ENCODE measurements around the gene RAPGEF3. TPM values are rescaled to one million over a fixed set of nuclear protein-coding genes. Genes with fewer than 3 reads are reported as not detected.

Gene RAPGEF3
- total and polyA plus RNA-seq, 9 donors = 7.5 to 20.5 (median 11.6) TPM

- Histone ChIP-seq H3K27me3 (ENCODE audit: control insufficient read depth, insufficient read depth, low read length) (no peaks in the 10 kb centered on the region), H3K27ac (ENCODE audit: low read length) (peak overlapping the region; percentile 53), H3K9me3 (replicated peaks; ENCODE audit: control insufficient read depth, low read depth, low read length) (no peaks in the 10 kb centered on the region), H3K4me3 (ENCODE audit: low read length) (no peak overlapping the region), H3K4me1 (ENCODE audit: control insufficient read depth, insufficient read depth, low read length) (peaks cover 56% of the 10 kb centered on the region), H3K36me3 (ENCODE audit: control insufficient read depth, insufficient read depth, low read length) (peaks cover 2% of the 10 kb centered on the region)
- no peak for DNase-seq
- WGBS (ENCODE audit: insufficient coverage) = 77% methylated on average over 3 of the region's 4 CpGs
These were observed 22.5 kb downstream of the RAPGEF3 start for GRCh38 chr12:47736216-47736615.

DNA sequence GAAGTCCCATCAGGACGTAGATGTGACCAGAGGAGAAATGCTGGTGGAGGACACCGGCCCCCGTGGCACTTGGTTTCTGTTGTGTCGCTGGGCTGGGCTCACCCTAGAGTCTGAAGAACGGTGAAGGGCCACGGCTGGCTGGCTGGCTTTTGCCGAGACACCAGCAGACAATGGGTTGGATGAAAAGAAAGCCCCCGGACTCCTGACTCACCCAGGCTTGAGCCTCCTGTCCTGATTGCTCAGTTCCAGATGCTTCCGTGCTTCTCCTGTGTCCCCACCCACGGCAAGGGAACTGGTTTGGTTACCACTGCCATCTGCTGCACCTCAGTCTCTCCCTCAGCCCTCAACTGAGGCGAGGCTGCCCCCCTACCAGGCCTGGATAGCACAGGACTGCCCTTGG lies 23.0 kb downstream of the RAPGEF3 start:
- Histone ChIP-seq H3K27me3 (ENCODE audit: control insufficient read depth, insufficient read depth, low read length) (no peaks in the 10 kb centered on the region), H3K4me3 (ENCODE audit: low read length) (no peak overlapping the region), H3K9me3 (replicated peaks; ENCODE audit: control insufficient read depth, low read depth, low read length) (no peaks in the 10 kb centered on the region), H3K27ac (ENCODE audit: low read length) (peak overlapping the region; percentile 11), H3K36me3 (ENCODE audit: control insufficient read depth, insufficient read depth, low read length) (peaks cover 2% of the 10 kb centered on the region), H3K4me1 (ENCODE audit: control insufficient read depth, insufficient read depth, low read length) (peaks cover 51% of the 10 kb centered on the region)
- DNase-seq = no peak
- 94% methylated on average over 8 of the region's 11 CpGs for WGBS (ENCODE audit: insufficient coverage)

- Histone ChIP-seq H3K4me3 (ENCODE audit: low read length) (no peak overlapping the region), H3K9me3 (replicated peaks; ENCODE audit: control insufficient read depth, low read depth, low read length) (no peaks in the 10 kb centered on the region), H3K4me1 (ENCODE audit: control insufficient read depth, insufficient read depth, low read length) (peaks cover 48% of the 10 kb centered on the region), H3K27me3 (ENCODE audit: control insufficient read depth, insufficient read depth, low read length) (no peaks in the 10 kb centered on the region), H3K27ac (ENCODE audit: low read length) (peak overlapping the region; percentile 11), H3K36me3 (ENCODE audit: control insufficient read depth, insufficient read depth, low read length) (peaks cover 2% of the 10 kb centered on the region)
- DNase-seq = peak; percentile 39
- 50% methylated on average over 8 of the region's 12 CpGs for WGBS (ENCODE audit: insufficient coverage)
These were observed 23.8 kb downstream of the RAPGEF3 start for GRCh38 chr12:47734725-47735480.

DNA sequence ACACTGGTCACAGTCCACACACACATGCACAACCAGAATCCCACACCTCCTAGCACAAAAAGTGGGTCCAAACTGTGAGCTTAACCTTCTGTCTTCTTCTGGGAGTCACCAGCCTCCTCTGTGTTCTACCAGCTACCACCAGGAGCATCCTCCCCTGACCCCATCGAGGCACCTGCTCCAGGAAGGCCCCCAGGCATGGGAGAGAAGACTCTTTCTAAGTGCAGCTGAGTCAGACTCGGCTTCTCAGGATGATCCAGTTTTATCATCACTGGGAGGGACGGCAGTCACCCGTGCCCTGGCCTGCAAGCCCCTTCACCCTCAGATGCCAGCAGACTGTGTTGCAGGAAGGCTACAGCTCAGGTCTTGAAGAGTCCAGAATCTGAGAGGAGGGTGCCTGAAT lies 25.5 kb downstream of the RAPGEF3 start:
- Histone ChIP-seq H3K4me1 (ENCODE audit: control insufficient read depth, insufficient read depth, low read length) (peaks cover 56% of the 10 kb centered on the region), H3K9me3 (replicated peaks; ENCODE audit: control insufficient read depth, low read depth, low read length) (no peaks in the 10 kb centered on the region), H3K27me3 (ENCODE audit: control insufficient read depth, insufficient read depth, low read length) (no peaks in the 10 kb centered on the region), H3K36me3 (ENCODE audit: control insufficient read depth, insufficient read depth, low read length) (no peaks in the 10 kb centered on the region), H3K27ac (ENCODE audit: low read length) (no peak overlapping the region), H3K4me3 (ENCODE audit: low read length) (no peak overlapping the region)
- 86% methylated on average over 4 of the region's 4 CpGs for WGBS (ENCODE audit: insufficient coverage)
- no peak for DNase-seq

DNA sequence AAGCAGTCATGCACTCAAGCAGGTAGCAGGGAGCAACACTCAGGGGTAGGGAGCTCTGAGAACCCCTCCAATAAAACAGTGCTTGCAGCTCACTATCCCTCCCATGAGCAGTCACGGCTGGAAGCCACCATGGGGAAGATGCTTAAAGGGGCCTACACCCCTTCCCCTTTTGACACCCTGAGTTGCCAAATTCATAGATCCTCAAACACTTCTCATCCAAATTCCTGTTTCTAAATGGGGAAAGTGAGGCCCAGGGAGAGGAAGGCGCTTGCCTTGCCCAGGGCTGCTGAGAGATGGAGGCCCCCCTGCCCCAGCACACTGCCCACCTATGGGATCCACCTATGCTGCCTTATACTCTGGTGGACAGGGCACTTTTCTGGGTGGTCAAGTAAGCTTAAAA lies 26.2 kb downstream of the RAPGEF3 start:
- peaks cover 52% of the 10 kb centered on the region for H3K4me1 ChIP-seq (ENCODE audit: control insufficient read depth, insufficient read depth, low read length)
- DNase-seq = no peak
- no peaks in the 10 kb centered on the region for H3K36me3 ChIP-seq (ENCODE audit: control insufficient read depth, insufficient read depth, low read length)
- no peaks in the 10 kb centered on the region for H3K27me3 ChIP-seq (ENCODE audit: control insufficient read depth, insufficient read depth, low read length)
- H3K9me3 ChIP-seq (replicated peaks; ENCODE audit: control insufficient read depth, low read depth, low read length) = no peaks in the 10 kb centered on the region
- no CpG with 5 or more reads among the region's 2 CpGs for WGBS (ENCODE audit: insufficient coverage)
- H3K27ac ChIP-seq (ENCODE audit: low read length) = no peak overlapping the region
- H3K4me3 ChIP-seq (ENCODE audit: low read length) = no peak overlapping the region

GRCh38 chr12:47731723-47732122 lies 27.0 kb downstream of the RAPGEF3 start:
- Histone ChIP-seq H3K9me3 (replicated peaks; ENCODE audit: control insufficient read depth, low read depth, low read length) (no peaks in the 10 kb centered on the region), H3K27ac (ENCODE audit: low read length) (no peak overlapping the region), H3K4me1 (ENCODE audit: control insufficient read depth, insufficient read depth, low read length) (peaks cover 44% of the 10 kb centered on the region), H3K27me3 (ENCODE audit: control insufficient read depth, insufficient read depth, low read length) (no peaks in the 10 kb centered on the region), H3K36me3 (ENCODE audit: control insufficient read depth, insufficient read depth, low read length) (no peaks in the 10 kb centered on the region), H3K4me3 (ENCODE audit: low read length) (no peak overlapping the region)
- WGBS (ENCODE audit: insufficient coverage) = 59% methylated on average over 2 of the region's 5 CpGs
- peak; percentile 20 for DNase-seq

DNA sequence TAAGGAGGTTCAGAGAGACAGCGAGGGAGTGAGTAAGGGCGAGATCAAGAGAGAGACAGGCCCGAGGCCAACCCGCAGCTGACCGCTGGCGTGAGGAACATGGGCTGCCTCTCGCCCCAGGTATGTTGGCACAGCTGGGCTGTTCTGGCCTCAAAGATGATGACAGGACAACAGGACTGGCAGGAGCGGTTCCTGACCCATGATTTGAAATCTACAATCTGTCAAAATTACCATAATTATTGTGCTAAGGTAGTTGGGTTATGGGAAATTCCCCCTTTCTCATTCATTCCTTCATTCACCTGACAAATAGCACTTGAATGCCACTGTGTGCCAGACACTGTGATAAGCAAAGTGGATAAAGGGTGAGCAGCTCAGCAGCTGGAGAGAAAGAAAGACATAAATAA lies 28.3 kb downstream of the RAPGEF3 start:
- Histone ChIP-seq H3K9me3 (replicated peaks; ENCODE audit: control insufficient read depth, low read depth, low read length) (no peaks in the 10 kb centered on the region), H3K4me1 (ENCODE audit: control insufficient read depth, insufficient read depth, low read length) (peaks cover 37% of the 10 kb centered on the region), H3K36me3 (ENCODE audit: control insufficient read depth, insufficient read depth, low read length) (no peaks in the 10 kb centered on the region), H3K27me3 (ENCODE audit: control insufficient read depth, insufficient read depth, low read length) (no peaks in the 10 kb centered on the region), H3K27ac (ENCODE audit: low read length) (no peak overlapping the region), H3K4me3 (ENCODE audit: low read length) (no peak overlapping the region)
- 60% methylated on average over 7 of the region's 8 CpGs for WGBS (ENCODE audit: insufficient coverage)
- DNase-seq = no peak

DNA sequence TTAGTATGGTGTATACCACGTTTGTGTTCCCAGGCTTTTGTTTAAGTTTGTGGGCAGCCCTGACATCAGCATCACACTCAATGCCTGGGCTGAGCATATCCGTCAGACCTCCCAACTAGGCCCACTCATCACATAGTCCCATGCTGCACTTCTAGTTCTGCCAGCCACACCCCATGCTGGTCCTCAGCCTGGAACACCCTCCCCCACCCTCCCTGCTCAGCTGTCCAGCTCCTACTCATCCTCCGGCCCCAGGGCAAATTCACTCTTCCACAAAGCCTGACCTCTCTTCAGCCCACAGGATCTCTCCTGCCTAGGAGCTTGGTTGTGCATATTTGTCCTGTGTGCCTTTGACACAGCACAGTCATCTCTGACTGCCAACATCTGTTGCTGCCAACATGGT lies 29.4 kb downstream of the RAPGEF3 start:
- H3K4me1 ChIP-seq (ENCODE audit: control insufficient read depth, insufficient read depth, low read length) = peaks cover 27% of the 10 kb centered on the region
- H3K27ac ChIP-seq (ENCODE audit: low read length) = no peak overlapping the region
- WGBS (ENCODE audit: insufficient coverage) = 56% methylated on average over 1 of the region's 3 CpGs

GRCh38 chr12:47725893-47726292 lies 32.8 kb downstream of the RAPGEF3 start:
- DNase-seq = peak; percentile 31
- no peak overlapping the region for H3K27ac ChIP-seq (ENCODE audit: low read length)
- H3K4me1 ChIP-seq (ENCODE audit: control insufficient read depth, insufficient read depth, low read length) = peaks cover 30% of the 10 kb centered on the region
- no peak overlapping the region for H3K4me3 ChIP-seq (ENCODE audit: low read length)
- no peaks in the 10 kb centered on the region for H3K9me3 ChIP-seq (replicated peaks; ENCODE audit: control insufficient read depth, low read depth, low read length)
- no peaks in the 10 kb centered on the region for H3K36me3 ChIP-seq (ENCODE audit: control insufficient read depth, insufficient read depth, low read length)
- WGBS (ENCODE audit: insufficient coverage) = 52% methylated on average over 3 of the region's 5 CpGs
- no peaks in the 10 kb centered on the region for H3K27me3 ChIP-seq (ENCODE audit: control insufficient read depth, insufficient read depth, low read length)

More for the DNA sequence above, 29.4 kb downstream of the RAPGEF3 start:
- Histone ChIP-seq H3K4me3 (ENCODE audit: low read length) (no peak overlapping the region), H3K36me3 (ENCODE audit: control insufficient read depth, insufficient read depth, low read length) (no peaks in the 10 kb centered on the region), H3K27me3 (ENCODE audit: control insufficient read depth, insufficient read depth, low read length) (no peaks in the 10 kb centered on the region), H3K9me3 (replicated peaks; ENCODE audit: control insufficient read depth, low read depth, low read length) (no peaks in the 10 kb centered on the region)
- no peak for DNase-seq

DNA sequence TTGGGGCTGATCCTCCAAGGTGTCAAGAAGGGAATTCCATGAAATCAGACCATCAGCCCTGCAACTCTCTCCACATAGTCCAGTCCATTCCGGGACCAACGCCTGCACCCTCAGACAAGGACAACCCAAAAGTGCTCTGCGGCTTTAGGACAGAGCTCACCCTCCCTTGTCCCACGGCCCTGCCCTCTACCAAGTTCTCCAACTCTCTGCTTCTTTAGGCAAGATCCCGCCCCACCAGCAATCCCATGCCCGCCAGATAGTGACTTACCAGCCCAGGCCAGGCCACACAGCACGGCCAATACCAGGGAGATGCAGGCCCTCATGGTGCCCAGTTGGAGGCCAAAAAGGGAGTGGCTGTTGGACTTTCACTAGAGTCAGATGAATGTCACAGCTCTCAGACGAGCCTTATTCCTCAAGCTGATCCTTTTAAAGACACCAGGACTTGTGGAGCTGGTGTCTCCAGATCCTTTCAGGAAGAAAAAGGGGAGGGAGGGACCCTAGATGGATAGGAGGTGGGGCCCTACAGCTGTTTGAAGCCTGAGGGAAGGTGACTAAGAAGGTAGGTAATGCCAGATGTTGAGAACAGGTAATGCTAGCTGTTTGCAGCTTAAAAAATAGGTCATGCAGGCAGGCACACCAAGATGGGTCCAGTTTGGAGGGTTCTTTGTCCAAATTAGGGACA lies 33.4 kb downstream of the RAPGEF3 start, which contains the start of gene ENDOU:
TSS of gene ENDOU (minus strand) at position 400 of the 682 bp plus-strand sequence. CDS start at position 323, 77 bp downstream.
- 91% methylated on average over 6 of the region's 8 CpGs for WGBS (ENCODE audit: insufficient coverage)
- Histone ChIP-seq H3K27me3 (ENCODE audit: control insufficient read depth, insufficient read depth, low read length) (no peaks in the 10 kb centered on the region), H3K4me3 (ENCODE audit: low read length) (no peak within 1 kb of the TSS), H3K9me3 (replicated peaks; ENCODE audit: control insufficient read depth, low read depth, low read length) (no peaks in the 10 kb centered on the region), H3K36me3 (ENCODE audit: control insufficient read depth, insufficient read depth, low read length) (peaks cover 3% of the 10 kb centered on the region), H3K27ac (ENCODE audit: low read length) (no peak within 1 kb of the TSS), H3K4me1 (ENCODE audit: control insufficient read depth, insufficient read depth, low read length) (peaks cover 26% of the 10 kb centered on the region)
- no peak for DNase-seq
